HEK293 (cell line): Measurements from ENCODE around the gene C2CD5.
A peak's percentile ranks its signal among the peaks of the same experiment; 100 is the strongest.

Source experiments
- CTCF ChIA-PET: fragments of 350-600 bp; formaldehyde crosslinking; extraction: SDS; loops from one replicate; lab custom pipeline; 2021; ENCODE audit warnings: antibody characterized with exemption; lab: Yijun Ruan, JAX
- POLR2A ChIA-PET: fragments of 300-600 bp; formaldehyde crosslinking; extraction: SDS; loops from one replicate; lab custom pipeline; 2020; ENCODE audit warnings: antibody characterized with exemption, inconsistent platforms; lab: Yijun Ruan, JAX
- H3K27ac ChIP-seq: fragments of 200-500 bp; sonication (Bioruptor generic); 2 replicates; pipeline ENCODE4 v1.5.1; 2014; ENCODE audit warnings: low read depth, low read length, control low read depth, inconsistent platforms; ENCODE audit errors: extremely low read depth
- H3K36me3 ChIP-seq, 2 experiments: fragments of 200-500 bp in 1 of 2; sonication (Bioruptor generic) in 1 of 2; 1 replicate in 1 of 2; 2 replicates in 1 of 2; pipeline ENCODE4 v1.5.1; 2014 to 2017; ENCODE audit warnings: inconsistent platforms in 2 of 2, low read length in 2 of 2; ENCODE audit not compliant: control insufficient read depth in 2 of 2, insufficient read depth in 1 of 2
- H3K4me1 ChIP-seq: fragments of 200-500 bp; sonication (Bioruptor generic); 2 replicates; pipeline ENCODE4 v1.5.1; 2014; ENCODE audit warnings: mild to moderate bottlenecking, low read length, inconsistent platforms; ENCODE audit not compliant: control insufficient read depth, insufficient read depth
- H3K4me3 ChIP-seq: 2 replicates; pipeline ENCODE4 v1.5.1; 2011; ENCODE audit warnings: low read depth, mild to moderate bottlenecking, control low read depth, low read length, moderate library complexity
- H3K9me3 ChIP-seq: fragments of 200-500 bp; sonication (Bioruptor generic); 2 replicates; pipeline ENCODE4 v1.5.1; 2014; ENCODE audit warnings: low read depth, low read length, inconsistent platforms; ENCODE audit not compliant: control insufficient read depth, insufficient read depth
- BCL11B ChIP-seq: fragments of 450-650 bp; formaldehyde crosslinking; IDR thresholded peaks from 2 replicates; pipeline ENCODE4 v1.5.1; 2016; ENCODE audit warnings: low read depth, missing biosample characterization, missing genetic modification characterization
- HOXA7 ChIP-seq: sonication (generic); formaldehyde crosslinking; IDR thresholded peaks from 2 replicates; pipeline ENCODE4 v1.8.1; 2022; ENCODE audit warnings: missing genetic modification reagents, borderline replicate concordance
- KLF7 ChIP-seq: fragments of 450-650 bp; formaldehyde crosslinking; IDR thresholded peaks from 2 replicates; pipeline ENCODE4 v1.5.1; 2016; ENCODE audit warnings: missing biosample characterization, missing genetic modification characterization, borderline replicate concordance
- WT1 ChIP-seq: fragments of 450-650 bp; formaldehyde crosslinking; IDR thresholded peaks from 2 replicates; pipeline ENCODE4 v1.5.1; 2016; ENCODE audit warnings: missing biosample characterization, missing genetic modification characterization
- ZBTB20 ChIP-seq: fragments of 450-650 bp; formaldehyde crosslinking; IDR thresholded peaks from 2 replicates; pipeline ENCODE4 v1.5.1; 2016; ENCODE audit warnings: missing biosample characterization, missing genetic modification characterization
- ZBTB48 ChIP-seq: fragments of 450-650 bp; formaldehyde crosslinking; IDR thresholded peaks from 2 replicates; pipeline ENCODE4 v1.5.1; 2016; ENCODE audit warnings: missing biosample characterization, missing genetic modification characterization
- ZFP41 ChIP-seq: fragments of 450-650 bp; formaldehyde crosslinking; IDR thresholded peaks from 2 replicates; pipeline ENCODE4 v1.5.1; 2016; ENCODE audit warnings: missing biosample characterization, missing genetic modification characterization, borderline replicate concordance
- ZIC2 ChIP-seq: fragments of 450-650 bp; formaldehyde crosslinking; IDR thresholded peaks from 2 replicates; pipeline ENCODE4 v1.5.1; 2016; ENCODE audit warnings: missing biosample characterization, missing genetic modification characterization
- ZNF2 ChIP-seq: fragments of 450-650 bp; formaldehyde crosslinking; IDR thresholded peaks from 2 replicates; pipeline ENCODE4 v1.5.1; 2016; ENCODE audit warnings: missing biosample characterization, missing genetic modification characterization
- ZNF341 ChIP-seq: fragments of 450-650 bp; formaldehyde crosslinking; IDR thresholded peaks from 2 replicates; pipeline ENCODE4; 2016; ENCODE audit warnings: low read depth, missing biosample characterization, missing genetic modification characterization
- ZNF530 ChIP-seq: fragments of 450-650 bp; formaldehyde crosslinking; IDR thresholded peaks from 2 replicates; pipeline ENCODE4 v1.5.1; 2016; ENCODE audit warnings: low read depth, missing biosample characterization, missing genetic modification characterization
- ZNF555 ChIP-seq: fragments of 450-650 bp; formaldehyde crosslinking; conservative IDR thresholded peaks from 2 replicates; pipeline ENCODE4 v1.5.1; 2017; ENCODE audit warnings: missing biosample characterization, mild to moderate bottlenecking, missing genetic modification characterization, inconsistent platforms
- ZNF621 ChIP-seq: fragments of 450-650 bp; formaldehyde crosslinking; IDR thresholded peaks from 2 replicates; pipeline ENCODE4 v1.5.1; 2017; ENCODE audit warnings: missing biosample characterization, missing genetic modification characterization
- ZNF654 ChIP-seq: fragments of 450-650 bp; formaldehyde crosslinking; IDR thresholded peaks from 2 replicates; pipeline ENCODE4 v1.5.1; 2016; ENCODE audit warnings: low read depth, missing biosample characterization, missing genetic modification characterization
- ZNF777 ChIP-seq: fragments of 450-650 bp; formaldehyde crosslinking; IDR thresholded peaks from 2 replicates; pipeline ENCODE4 v1.5.1; 2017; ENCODE audit warnings: missing biosample characterization, missing genetic modification characterization, borderline replicate concordance
- ZNF792 ChIP-seq: fragments of 450-650 bp; formaldehyde crosslinking; IDR thresholded peaks from 2 replicates; pipeline ENCODE4 v1.5.1; 2016; ENCODE audit warnings: missing biosample characterization, missing genetic modification characterization
- TF ChIP-seq, protein P1 (sequence below): fragments of 450-650 bp; formaldehyde crosslinking; IDR thresholded peaks from 2 replicates; pipeline ENCODE4 v1.5.1; 2016; ENCODE audit warnings: missing biosample characterization, missing genetic modification characterization
- TF ChIP-seq, protein P2 (sequence below): IDR thresholded peaks from 2 replicates; pipeline ENCODE4 v1.6.1; 2011; ENCODE audit warnings: mild to moderate bottlenecking, low read depth, low read length, borderline replicate concordance
- TF ChIP-seq, protein P3 (sequence below): fragments of 450-650 bp; formaldehyde crosslinking; IDR thresholded peaks from 2 replicates; pipeline ENCODE4 v1.5.1; 2016; ENCODE audit warnings: missing biosample characterization, missing genetic modification characterization

Gene C2CD5

DNA sequence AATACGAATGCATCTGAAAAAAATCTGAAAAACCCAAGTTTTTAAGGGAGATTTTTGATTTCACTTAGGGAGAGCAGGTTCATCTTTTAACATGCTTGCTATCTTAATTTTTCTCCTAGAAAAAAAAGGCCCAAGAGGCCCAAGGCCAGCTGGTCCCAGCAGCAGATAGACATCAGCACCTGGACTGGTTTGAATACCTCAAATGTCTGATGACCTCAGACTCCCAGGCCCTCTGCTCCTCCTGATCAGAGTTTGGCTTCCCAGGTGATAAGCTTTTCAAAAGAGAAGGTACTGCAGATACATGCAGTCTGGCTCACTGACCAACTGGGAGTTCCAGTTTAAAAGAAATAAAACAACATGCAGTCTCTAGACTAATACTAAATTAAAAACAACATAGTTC lies 82.6 kb downstream of the C2CD5 start:
- CTCF ChIA-PET: interaction anchor here (0.6 to 4.2 kb wide), 7 partner anchors 7 to 764 kb away, joined by 3 to 31 read pairs (median 3); no protein-coding TSS in a partner anchor
- Histone ChIP-seq H3K27ac (no peak overlapping the region), H3K9me3 (no peaks in the 10 kb centered on the region), H3K36me3 (peaks cover 4 to 11% of the 10 kb centered on the region in 2 experiments), H3K4me1 (no peaks in the 10 kb centered on the region), H3K4me3 (no peak overlapping the region)
- TF ChIP-seq ZNF777 (tag by site-specific recombination): no peak
- no peak for TF ChIP-seq KLF7 (tag by site-specific recombination)
- TF ChIP-seq ZIC2 (tag by site-specific recombination): no peak
- no peak for TF ChIP-seq ZNF621
- no peak for TF ChIP-seq ZNF530 (tag by site-specific recombination)
- no peak for TF ChIP-seq ZBTB48 (tag by site-specific recombination)
- no peak for TF ChIP-seq ZFP41 (tag by site-specific recombination)
- TF ChIP-seq HOXA7 (CRISPR knock-in tag): no peak
- TF ChIP-seq WT1 (tag by site-specific recombination): no peak
- TF ChIP-seq ZNF555 (tag by site-specific recombination): no peak
- TF ChIP-seq, protein P1, sequence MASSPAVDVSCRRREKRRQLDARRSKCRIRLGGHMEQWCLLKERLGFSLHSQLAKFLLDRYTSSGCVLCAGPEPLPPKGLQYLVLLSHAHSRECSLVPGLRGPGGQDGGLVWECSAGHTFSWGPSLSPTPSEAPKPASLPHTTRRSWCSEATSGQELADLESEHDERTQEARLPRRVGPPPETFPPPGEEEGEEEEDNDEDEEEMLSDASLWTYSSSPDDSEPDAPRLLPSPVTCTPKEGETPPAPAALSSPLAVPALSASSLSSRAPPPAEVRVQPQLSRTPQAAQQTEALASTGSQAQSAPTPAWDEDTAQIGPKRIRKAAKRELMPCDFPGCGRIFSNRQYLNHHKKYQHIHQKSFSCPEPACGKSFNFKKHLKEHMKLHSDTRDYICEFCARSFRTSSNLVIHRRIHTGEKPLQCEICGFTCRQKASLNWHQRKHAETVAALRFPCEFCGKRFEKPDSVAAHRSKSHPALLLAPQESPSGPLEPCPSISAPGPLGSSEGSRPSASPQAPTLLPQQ: no peak
- no peak for TF ChIP-seq ZNF792 (tag by site-specific recombination)
- no peak for TF ChIP-seq ZNF341
- TF ChIP-seq, protein P2, sequence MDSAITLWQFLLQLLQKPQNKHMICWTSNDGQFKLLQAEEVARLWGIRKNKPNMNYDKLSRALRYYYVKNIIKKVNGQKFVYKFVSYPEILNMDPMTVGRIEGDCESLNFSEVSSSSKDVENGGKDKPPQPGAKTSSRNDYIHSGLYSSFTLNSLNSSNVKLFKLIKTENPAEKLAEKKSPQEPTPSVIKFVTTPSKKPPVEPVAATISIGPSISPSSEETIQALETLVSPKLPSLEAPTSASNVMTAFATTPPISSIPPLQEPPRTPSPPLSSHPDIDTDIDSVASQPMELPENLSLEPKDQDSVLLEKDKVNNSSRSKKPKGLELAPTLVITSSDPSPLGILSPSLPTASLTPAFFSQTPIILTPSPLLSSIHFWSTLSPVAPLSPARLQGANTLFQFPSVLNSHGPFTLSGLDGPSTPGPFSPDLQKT: no peak
- TF ChIP-seq BCL11B (tag by site-specific recombination): no peak
- POLR2A ChIA-PET: no interaction called here

DNA sequence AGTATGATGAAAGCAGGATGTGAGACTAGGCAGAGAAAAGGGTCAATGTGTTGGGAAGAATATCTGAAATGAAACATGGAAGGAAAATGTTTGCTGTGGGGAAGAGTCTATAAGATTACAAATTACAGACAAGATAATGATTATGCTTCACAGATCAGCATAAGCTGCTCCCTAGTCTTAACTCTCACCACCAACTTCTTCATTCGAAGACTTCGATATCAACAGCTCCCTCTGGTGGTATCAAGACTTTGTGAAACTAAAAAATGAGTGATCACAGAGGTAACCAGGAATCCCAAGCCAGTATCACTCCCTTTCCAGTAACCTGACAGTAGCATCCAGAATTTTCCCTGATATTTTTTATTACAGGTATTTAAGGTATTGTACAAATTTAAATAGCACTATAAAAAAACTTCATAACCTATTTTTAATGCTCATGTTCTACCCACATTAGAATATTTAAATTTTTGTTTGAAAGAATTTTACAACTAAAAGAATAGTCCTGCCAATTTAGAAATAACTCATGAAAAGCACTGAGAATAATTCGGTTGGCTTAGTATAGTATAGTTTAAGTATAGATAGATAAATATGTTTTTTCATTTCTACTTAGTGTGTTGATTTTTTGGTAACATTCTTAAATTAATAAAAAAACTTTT lies 84.4 kb downstream of the C2CD5 start:
- no peaks in the 10 kb centered on the region for H3K9me3 ChIP-seq
- ChIA-PET POLR2A (interaction anchor here (0.8 to 1.0 kb wide), 2 partner anchors 377 to 802 kb away, joined by 3 to 5 read pairs; partner anchors contain the start of gene LDHB), CTCF (interaction anchor here (0.7 to 4.2 kb wide), 24 partner anchors 9 to 900 kb away, joined by 3 to 31 read pairs (median 4); no protein-coding TSS in a partner anchor)
- H3K4me1 ChIP-seq: no peaks in the 10 kb centered on the region
- TF ChIP-seq ZNF2 (tag by site-specific recombination) (0 out of 2 replicates have a peak, but pooled peaks have one; percentile 43), ZBTB20 (tag by site-specific recombination) (no peak), ZNF654 (tag by site-specific recombination) (0 out of 2 replicates have a peak, but pooled peaks have one; percentile 10)
- TF ChIP-seq, protein P3, sequence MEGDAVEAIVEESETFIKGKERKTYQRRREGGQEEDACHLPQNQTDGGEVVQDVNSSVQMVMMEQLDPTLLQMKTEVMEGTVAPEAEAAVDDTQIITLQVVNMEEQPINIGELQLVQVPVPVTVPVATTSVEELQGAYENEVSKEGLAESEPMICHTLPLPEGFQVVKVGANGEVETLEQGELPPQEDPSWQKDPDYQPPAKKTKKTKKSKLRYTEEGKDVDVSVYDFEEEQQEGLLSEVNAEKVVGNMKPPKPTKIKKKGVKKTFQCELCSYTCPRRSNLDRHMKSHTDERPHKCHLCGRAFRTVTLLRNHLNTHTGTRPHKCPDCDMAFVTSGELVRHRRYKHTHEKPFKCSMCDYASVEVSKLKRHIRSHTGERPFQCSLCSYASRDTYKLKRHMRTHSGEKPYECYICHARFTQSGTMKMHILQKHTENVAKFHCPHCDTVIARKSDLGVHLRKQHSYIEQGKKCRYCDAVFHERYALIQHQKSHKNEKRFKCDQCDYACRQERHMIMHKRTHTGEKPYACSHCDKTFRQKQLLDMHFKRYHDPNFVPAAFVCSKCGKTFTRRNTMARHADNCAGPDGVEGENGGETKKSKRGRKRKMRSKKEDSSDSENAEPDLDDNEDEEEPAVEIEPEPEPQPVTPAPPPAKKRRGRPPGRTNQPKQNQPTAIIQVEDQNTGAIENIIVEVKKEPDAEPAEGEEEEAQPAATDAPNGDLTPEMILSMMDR (tag by site-specific recombination): peak; percentile 29; the same call in 1 of the 2 replicates
- no peak overlapping the region for H3K27ac ChIP-seq
- peaks cover 3 to 4% of the 10 kb centered on the region in 2 experiments; a peak in 2 of 3 replicates for H3K36me3 ChIP-seq
- no peak overlapping the region for H3K4me3 ChIP-seq
